CD4-positive, alpha-beta T cell treated with Interleukin-2 at 100 ng/mL for 4 hours (primary cell): ENCODE data around the gene RELT.

ENCODE experiments used
- DNase-seq: peaks from one replicate; pipeline ENCODE4 v3.0.0-alpha.2; 2020; ENCODE audit warnings: low spot score

RELT gene

DNA sequence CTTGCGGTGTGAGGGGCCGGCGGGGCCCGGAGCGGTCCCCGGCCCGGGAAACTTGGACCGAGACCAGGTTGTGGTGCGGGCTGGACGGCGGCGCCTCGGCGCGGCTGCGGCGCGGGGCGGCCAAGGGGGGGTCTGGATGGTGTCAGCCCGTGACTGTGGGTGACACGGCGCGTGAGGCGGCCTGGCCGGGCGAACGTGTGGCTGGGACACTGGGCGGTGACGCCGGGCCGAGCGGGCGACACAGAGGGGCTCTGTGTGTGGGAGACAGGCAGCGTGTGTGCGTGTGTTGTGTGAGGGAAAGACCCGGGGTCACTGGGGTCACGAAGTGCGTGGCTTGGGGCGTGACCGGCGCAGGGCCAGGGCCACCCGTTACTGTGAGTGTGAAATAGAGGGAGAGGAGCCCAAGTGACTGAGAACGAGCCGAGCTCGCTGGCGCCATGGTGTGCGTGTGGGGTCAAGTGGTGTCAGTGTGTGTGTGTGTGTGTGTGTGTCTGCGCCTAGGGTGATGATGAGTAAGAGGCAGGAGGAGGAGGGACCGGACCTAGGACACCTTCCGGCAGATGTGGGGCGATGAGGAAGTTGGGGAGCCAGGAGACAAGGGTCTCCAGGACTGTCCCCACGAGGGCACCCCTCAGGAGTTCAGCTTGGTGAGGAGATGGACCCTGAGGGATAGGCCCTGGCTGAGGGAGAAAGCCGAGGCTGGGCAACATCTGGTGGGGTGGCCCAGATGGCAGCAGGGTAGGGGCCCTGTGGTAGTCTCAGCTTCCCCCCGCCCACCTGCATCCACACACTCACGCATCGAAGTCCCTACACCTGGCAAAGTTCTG is 817 bp downstream of the RELT start:
- peak; percentile 69 for DNase-seq

DNA sequence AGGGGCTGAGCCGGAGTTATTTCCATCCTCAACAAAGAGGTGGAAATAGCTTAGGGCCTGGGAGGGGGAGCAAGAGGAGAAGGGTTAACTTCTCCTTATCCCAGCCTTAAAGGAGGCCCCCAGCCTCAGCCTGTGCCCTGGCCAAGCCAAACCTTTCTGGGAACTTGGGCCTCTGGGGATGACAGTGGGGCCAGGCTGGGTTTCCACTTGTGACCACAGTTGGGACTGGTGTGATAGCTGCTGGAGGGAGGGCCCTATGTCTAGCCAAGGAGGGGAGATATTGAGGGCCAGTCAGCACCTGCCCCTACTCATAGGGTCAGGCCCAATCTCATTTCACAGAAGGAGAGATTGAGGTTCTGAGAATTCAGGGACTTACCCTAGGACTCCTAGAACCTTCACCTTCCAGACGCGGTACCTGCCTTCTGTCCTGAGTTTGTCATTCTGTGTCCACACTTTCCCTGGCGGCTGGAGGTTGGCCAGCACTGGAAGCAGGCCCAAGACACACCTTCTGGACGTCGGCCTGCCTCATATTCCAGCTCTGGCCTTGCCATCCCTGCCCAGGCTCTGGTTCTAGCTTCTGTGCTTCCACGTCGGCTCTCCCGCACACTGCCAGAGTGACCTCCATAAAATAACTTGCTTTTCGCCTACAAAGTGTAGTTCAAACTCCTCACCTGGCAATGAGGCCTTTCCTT is 3.1 kb downstream of the RELT start:
- DNase-seq: no peak

DNA sequence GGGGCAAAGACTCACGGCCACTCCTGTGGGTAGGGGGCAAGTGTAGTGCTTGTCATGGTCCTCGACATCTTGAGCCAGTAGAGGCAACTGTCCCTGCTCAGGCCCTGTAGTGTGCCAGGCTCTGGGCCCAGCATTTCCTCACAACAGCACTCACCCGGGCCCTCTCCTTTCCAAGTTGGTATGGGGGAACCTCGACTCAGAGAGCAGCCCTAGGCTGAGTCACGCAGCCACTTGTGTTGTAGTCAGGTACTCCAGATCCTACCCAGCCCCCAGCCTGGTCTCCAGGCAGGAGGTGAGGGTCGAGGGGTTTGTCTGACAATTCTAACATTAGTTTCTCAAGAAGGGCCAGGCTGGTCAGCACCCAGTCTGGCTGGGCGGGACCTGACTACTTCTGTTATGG is 4.1 kb downstream of the RELT start:
- DNase-seq: no peak

DNA sequence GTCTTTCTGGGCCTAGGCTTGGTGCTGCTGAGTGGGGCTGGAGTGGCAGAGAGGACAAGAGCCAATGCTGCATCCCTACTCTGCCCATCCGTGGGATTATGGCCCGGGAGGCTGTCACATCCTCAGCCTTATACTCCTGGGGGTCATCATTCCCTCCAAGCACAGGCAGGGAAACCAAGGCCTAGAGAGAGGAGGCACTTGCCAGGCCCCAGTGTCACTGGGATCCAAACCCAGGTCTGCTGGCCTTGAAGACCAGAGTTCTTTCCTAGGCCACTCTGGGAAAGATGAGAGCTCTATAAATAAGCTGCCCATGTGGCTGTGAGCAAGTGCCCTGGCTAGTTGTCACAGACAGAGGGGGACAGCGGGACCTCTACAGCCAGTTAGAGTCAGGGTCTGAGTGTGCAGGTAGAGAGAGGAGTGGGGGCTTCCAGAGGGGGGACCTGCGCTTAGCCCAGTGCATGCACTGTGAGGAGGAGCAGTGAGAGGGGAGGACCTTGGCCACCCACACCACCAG is 4.8 kb downstream of the RELT start:
- no peak for DNase-seq

DNA sequence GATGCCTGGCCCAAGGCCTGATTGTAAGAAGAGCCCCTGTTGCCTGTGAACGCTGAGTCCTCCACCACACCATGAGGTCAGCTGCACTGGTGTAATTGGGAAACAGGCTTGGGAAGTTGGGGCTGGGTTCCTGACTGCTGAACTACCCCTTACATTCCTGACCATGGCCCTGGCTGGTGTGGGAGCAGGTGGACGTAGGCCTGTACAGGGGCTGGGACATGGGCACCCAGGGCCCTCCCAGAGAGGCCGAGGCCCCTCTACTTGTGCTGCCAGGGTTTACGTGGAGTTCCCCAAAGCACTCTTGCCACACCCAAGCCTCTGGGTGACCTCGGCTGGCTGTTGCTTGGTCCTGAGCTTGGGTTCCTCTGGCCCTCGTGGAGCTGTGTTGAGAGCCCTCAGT is 5.4 kb downstream of the RELT start:
- no peak for DNase-seq

DNA sequence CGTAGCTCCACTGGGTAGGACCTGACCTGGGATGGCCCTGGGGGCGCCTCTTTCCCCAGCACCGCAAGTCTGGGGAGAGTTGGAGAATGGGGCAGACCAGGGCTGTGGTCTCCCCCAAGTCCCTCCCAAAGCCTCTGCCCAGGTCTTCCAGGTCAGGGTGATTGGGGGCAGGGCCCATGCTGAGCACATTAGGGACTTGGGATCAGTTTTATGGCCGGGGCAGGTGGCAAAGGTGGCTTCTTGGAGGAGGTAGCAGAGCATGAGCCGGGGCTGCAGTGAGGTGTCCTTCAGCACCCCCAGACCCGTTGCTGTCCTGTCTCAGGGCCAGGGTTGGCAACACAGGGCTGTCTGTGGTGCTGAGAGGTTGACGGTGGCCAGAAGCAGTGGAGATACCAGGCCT is 6.0 kb downstream of the RELT start:
- DNase-seq: no peak

DNA sequence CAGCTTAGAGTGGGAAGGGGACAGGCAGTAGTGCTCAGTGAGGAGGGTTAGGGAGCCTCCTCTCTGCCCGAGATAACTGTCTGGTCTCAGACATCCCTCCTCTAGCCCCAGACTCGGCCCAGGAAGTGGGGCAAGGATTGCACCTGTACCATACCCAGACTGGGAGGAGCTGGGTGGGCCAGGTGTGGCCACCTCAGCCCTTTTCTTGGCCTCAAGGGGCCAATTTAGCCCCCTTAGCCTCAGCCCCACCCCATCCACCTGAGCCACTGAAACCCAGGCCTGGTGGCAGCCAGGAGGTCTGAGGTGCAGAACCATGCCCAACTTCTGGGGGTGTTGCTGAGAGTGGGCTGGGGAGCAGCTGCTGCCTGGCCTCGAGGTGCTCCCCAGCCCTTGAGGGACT is 6.5 kb downstream of the RELT start:
- no peak for DNase-seq

DNA sequence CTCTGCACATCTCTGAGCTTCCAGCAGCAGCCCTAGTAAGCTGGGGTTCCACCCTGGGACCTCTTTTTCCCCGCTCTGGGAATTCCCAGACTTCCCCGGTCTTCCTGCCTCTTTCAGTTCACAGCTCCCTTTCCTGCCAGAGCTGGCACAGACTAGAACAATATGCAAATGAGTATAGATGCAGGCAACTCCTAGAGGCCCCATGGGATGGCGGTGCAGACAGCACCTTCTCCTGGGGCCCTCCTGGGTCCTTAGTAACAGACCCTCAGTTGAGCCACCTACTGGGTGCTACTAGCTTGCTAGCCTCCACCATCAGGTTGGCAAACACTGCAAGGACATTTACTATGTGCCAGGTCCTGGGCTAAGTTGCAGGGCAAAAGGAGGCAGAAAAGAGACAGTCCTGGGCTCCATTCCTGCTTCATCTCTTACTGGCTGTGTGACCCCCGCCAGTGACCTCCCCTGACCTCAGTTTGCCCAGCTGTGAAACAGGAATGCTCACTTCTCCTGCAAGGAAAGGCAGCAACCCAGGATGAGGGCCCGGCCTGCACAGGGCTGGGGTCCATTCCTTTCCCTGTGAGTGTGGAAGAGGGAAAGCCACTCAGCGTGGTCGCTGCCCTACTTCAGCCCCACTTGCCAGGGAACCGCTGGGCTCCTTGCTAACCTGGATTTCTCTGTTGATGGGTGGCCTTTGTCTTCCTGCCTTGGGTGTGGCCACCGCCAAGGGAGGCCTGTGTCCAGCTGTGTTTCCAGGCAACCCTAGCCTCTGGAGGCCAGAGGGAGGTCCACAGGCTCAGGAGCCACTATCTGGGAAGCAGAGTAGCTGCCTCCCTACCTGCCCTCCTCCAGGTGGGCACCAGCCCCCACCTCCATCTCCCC is 7.3 kb downstream of the RELT start:
- DNase-seq: no peak

DNA sequence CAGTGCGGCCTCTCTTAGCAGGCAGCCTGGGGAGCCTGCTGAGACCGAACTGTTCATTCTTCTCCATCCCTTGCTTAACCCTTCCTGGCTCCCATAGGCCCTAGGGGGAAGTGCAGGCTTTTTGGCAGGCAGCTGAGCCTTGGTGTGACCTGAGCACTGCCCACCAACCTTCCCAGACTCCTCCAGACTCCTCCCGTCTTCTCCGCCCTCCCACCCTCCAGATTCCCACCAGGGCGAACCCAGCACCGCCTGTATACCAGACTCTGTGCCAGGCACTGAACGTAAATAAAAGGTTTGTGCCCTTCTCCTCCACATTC is 7.9 kb downstream of the RELT start:
- no peak for DNase-seq

DNA sequence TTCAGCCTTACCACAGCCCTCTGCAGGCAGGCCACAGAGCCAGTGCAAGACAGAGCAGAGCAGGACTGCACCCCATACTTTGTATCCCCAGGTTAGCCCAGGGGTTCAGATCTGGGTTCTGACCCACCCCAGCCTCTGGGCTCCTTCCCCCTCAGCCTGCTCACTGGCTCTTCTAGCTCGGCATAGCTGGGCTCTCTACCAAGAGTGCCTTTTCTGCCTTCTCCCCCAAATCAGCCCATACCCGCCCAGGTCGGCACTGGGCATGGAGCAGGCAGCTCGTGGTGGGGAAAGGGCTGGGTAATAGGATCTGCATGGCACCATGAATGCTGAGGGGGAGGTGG is 8.3 kb downstream of the RELT start:
- DNase-seq: no peak

DNA sequence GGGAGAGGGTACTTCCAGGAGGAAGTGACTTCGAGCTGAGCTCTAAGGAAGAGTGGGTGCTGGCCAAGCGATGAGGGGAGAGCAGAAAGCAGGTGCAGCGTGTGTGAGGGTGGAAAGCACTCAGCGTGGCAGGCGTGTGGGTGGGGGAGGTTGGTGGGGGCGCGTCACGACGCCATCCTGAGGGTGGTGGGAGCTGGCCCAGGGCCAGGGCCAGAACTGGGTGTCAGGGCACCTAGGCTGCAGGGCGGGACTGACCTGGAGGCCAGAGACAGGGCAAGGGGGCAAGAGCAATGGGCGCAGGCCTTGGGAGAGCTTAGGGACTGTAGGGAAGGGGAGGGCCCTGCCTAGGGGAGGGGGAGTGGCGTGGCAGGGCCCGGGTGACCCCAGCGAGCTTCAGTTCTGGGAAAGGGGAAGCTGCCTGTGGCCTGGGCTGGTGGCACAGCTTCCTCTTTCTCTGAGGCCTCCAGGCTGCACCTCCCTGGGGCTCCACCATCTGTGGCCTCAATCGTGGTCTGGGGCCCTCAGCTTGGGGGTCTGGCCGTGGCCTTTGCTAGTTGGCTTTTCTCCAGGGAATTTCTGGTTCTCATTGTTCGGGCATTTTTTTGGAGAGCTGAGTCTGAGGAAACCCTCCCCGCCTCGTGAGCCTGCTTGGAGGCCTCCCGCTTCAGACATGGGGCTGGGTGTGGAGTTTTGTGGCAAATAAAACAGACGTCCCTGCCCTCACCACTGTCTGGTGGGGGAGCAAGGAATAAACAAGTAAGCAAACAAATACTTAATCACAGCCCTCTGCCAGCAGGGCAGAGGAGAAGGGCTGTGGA is 8.9 kb downstream of the RELT start:
- DNase-seq: peak; percentile 31

DNA sequence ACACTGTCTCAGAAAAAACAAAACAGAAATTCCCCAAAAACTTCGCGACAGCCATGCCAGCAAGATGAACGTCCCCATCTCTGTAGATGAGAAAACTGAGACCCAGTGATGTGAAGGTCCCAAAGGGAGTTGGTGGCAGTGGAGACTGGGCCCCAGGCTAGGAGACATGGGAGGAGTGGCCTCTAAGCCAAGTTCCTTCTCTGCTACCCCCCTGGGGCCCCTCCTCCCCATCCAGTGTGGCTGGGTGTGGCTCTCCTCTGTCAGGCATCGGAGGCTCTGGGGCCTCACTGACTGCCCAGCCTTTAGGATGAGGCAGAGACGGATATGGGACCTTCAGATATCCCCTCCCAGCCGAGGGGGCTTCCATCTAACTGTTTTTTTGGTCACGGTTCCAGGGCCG is 9.8 kb downstream of the RELT start:
- DNase-seq: no peak

DNA sequence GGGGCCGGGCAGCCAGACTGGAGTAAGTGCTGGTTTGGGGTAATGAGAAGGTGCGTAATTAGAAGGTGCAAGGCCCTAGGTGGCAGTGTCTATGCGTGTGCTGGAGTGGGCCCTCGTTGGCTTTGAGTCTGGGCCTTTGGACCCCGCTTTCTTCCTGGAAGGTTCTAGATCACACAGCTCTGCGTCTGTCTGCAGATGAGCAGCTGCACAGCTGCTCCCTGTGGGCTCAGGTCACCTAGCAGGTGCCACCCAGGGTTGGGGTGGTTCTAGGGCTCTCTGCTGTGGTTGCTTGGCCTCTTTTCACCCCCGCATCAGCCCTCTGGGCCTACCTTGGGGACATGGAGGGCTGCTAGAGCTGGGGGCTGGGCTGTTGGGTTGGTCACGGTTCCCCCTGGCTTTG is 10.3 kb downstream of the RELT start:
- no peak for DNase-seq

DNA sequence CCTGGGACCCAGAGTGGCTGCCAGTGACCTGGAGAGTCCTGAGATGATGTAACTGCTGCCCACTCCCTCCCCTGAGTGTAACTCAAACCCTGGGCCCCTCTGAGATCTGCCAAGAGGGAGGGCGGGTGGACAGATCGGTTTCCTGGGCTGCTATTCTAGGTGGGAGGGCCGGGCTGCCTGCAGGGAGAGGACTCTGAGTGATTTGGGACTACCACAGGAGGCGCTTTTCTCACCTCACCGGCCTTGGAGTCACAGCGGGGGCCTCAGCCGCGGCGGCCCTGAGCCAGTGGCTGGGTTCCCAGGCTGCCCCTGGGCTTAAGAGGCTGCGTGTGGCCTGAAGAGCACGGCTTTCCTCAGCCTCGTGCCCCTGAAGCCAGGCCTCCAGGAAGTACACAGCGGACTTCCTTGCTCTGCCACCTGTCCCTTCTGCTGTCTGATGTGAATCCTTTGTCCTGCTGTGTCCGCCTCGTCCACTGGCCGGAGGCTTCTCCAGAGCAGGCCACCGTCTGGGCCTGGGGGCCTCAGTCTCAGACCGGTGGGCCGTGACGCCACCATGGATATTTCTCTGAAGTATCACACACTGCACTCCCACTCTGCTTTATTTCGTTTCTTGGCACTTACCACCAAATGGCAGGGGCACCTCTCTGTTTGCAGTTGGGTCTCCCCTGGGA is 11.5 kb downstream of the RELT start:
- DNase-seq: no peak

DNA sequence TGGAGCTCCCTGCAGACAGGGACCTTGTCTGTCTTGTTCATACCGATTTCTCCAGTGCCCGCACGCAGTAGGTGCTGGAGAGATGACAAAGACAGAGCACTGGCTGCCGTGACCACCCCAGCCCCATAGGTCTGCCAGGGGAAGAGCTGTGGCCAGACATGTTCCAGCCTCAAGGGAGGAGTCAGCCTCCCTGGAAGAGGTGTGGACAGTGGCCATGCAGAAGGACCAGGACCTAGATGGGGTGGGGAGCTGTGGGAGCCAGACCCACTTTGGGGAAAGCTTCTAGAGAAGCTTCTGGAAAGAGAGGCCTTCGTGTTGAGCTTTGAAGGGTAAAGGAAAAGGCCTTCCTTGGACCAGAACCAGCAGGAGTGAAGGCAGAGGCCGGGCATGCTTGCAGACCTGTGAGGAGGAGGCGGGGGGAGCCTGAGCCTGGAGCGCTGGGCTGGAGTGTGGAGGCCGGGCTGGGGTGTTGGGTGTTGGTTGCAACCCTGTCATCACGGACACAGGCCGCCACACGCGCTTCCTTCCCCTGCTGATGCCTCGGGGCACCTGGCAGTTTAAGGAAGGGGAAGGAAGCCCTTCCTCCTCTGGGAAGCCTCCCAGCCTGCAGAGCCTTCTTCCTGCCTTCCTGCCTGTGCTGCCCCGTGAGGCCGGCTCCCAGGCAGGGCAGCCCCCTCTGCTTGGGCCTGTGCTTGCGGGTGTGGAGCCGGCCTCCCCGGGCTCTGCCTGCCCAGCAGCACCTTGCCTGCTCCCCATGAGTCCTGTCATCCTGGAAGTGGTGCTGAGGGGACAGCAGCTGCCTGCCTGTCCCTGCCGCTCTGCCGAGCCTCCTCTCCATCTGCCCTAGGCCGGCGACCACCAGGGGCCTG is 12.3 kb downstream of the RELT start:
- no peak for DNase-seq

DNA sequence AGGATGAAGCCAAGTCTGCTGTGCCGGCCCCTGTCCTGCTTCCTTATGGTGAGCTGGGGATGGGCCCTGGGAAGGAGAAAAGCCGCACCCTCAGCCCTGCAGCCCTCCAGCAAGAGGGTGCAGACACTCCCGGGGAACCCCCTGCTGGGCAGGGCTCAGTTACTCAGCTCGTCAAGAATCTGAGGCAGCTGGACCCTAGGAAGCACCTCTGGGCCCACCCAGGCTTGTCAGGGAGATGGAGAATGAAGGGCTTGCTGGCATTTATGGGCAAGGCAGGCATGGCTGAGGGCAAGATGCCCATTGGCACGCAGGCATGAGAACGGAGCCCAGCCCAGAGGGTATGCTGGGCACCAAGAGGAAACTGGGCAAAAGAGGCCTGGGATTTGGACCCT is 12.9 kb downstream of the RELT start:
- DNase-seq: no peak

DNA sequence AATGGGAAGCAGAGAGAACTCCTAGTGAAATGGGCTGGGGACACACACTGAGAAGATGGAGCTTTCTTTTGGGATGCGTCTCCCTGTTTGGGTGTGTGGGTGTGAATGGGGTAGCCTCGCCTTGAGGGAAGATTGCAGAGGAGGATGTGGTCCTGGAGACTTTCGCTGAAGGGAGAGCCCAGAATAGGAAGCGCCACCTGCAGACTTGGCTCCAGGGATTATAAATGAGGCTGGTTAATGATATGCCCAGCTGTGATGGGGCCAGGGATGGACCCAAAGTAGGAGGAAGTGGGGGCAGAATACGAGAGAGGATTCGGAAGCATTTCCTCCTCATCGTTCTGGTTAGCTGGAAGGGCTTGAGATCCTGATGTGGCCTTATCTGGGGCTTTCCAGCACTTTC is 13.7 kb downstream of the RELT start:
- no peak for DNase-seq

DNA sequence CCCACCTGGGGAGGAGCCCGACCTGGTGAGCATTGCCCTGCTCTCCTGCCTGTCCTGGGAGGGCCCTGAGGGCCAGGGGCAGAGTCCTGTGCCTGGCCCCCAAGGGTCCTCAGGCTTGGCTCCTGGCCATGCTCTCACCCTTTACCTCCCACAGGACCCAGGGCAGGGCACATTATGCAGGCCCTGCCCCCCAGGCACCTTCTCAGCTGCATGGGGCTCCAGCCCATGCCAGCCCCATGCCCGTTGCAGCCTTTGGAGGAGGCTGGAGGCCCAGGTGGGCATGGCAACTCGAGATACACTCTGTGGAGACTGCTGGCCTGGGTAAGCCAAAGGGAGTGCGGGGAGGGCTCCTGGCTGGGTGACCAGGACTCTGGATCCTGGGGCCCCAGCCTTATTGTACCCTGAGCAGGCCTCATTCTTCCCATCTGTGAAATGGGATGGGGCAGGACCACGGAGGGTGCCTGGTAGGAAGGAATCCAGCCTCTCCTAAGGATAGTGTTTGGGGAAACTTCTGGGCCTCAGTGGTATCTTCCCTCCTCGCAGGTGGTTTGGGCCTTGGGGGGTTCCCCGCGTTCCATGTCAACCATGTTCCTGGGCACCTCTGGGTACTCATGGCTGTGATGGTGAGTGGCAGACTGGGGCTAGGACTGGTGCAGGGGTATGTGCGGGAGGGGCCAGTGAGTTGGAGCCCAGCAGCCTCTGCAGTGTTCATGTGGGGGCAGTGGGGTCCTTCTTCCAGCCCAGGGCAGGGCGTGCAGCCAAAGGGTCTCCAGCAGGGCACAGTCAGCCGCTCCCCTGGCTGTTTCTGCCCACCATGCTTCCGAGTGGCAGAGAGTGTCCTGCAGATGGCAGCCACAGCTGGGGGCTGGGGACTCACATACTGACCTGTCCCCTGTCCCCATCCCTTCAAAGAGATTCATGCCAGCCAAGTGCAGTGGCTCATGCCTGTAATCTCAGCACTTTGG is 14.7 kb downstream of the RELT start:
- no peak for DNase-seq

DNA sequence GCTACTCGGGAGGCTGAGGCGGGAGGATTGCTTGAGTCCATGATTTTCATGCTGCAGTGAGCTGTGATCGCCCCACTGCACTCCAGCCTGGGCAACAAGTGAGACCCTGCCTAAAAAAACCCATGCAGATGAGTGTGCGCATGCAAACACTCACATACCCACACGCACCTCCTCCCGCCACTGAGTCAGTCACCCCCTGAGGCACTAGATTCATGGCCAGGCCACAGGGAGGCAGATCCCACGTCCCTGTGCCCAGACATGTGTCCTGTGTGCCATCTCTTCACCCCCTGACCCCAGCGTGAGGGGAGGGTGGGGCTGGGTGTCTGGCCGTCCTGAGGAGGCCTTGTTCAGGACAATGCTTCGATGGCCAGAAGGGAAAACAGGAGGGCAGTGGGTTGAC is 15.5 kb downstream of the RELT start:
- DNase-seq: no peak
